IMR-90 (cell line): ENCODE data around the gene PACSIN3. TPM values are rescaled to one million over a fixed set of nuclear protein-coding genes. Genes with fewer than 3 reads are reported as not detected.

Experiments
- ATAC-seq: fragments of 200-7000 bp; cut with Tn5 transposase; 2 replicates; pipeline ENCODE4 v1.9.1; 2020; ENCODE audit warnings: low read depth, mild to moderate bottlenecking, moderate library complexity
- BruUV-seq: library from RNA; stranded (reverse); fragments of 400-500 nt; replicated peaks from 2 replicates; lab custom pipeline; 2021; lab: Mats Ljungman, UMichigan
- CTCF ChIA-PET: fragments of 300-600 bp; formaldehyde crosslinking; extraction: SDS; loops from one replicate; lab custom pipeline; 2021; ENCODE audit warnings: antibody characterized with exemption; lab: Yijun Ruan, JAX
- POLR2A ChIA-PET: fragments of 300-600 bp; sonication (Branson Sonifier 250); formaldehyde crosslinking; loops from one replicate; lab custom pipeline; 2022; ENCODE audit warnings: antibody characterized with exemption; ENCODE audit not compliant: unreplicated experiment; lab: Charles Lee
- DNase-seq: peaks from one replicate; pipeline ENCODE4 v3.0.0; 2013
- H2AFZ ChIP-seq: replicated peaks from 2 replicates; pipeline ENCODE3; 2013; ENCODE audit warnings: low read length, mild to moderate bottlenecking; ENCODE audit not compliant: poor library complexity
- H2AK5ac ChIP-seq: 2 replicates; pipeline ENCODE4 v1.6.1; 2013; ENCODE audit warnings: low read depth, low read length, inconsistent platforms
- H2AK9ac ChIP-seq: replicated peaks from 2 replicates; pipeline ENCODE3; 2013; ENCODE audit warnings: mild to moderate bottlenecking, low read depth, low read length, moderate library complexity; ENCODE audit not compliant: poor library complexity
- H2BK120ac ChIP-seq: 2 replicates; pipeline ENCODE4 v1.6.1; 2013; ENCODE audit warnings: low read depth, low read length, inconsistent platforms
- H2BK15ac ChIP-seq: 3 replicates; pipeline ENCODE4 v1.6.1; 2013; ENCODE audit warnings: low read depth, low read length, inconsistent platforms
- H2BK20ac ChIP-seq: 2 replicates; pipeline ENCODE4 v1.6.1; 2013; ENCODE audit warnings: low read depth, mild to moderate bottlenecking, inconsistent platforms, low read length, moderate library complexity
- H2BK5ac ChIP-seq: 2 replicates; pipeline ENCODE4 v1.6.1; 2013; ENCODE audit warnings: mild to moderate bottlenecking, low read depth, low read length, inconsistent platforms; ENCODE audit not compliant: poor library complexity, severe bottlenecking
- H3K14ac ChIP-seq: replicated peaks from 2 replicates; pipeline ENCODE4 v1.6.1; 2013; ENCODE audit warnings: low read depth, low read length, inconsistent platforms
- H3K18ac ChIP-seq: 2 replicates; pipeline ENCODE4 v1.6.1; 2013; ENCODE audit warnings: low read depth, low read length, control low read depth
- H3K23ac ChIP-seq: 2 replicates; pipeline ENCODE4 v1.6.1; 2013; ENCODE audit warnings: low read depth, low read length, inconsistent platforms
- H3K27ac ChIP-seq: 2 replicates; pipeline ENCODE4 v1.5.1; 2013; ENCODE audit warnings: mild to moderate bottlenecking, control low read depth, low read length; ENCODE audit not compliant: insufficient read depth
- H3K27me3 ChIP-seq: 2 replicates; pipeline ENCODE4 v1.6.1; 2013; ENCODE audit warnings: low read length; ENCODE audit not compliant: control insufficient read depth, insufficient read depth
- H3K36me3 ChIP-seq: 2 replicates; pipeline ENCODE4 v1.6.1; 2013; ENCODE audit warnings: low read length, mixed read lengths; ENCODE audit not compliant: control insufficient read depth, insufficient read depth
- H3K4ac ChIP-seq: 2 replicates; pipeline ENCODE4 v1.6.1; 2013; ENCODE audit warnings: low read depth, low read length, inconsistent platforms
- H3K4me1 ChIP-seq: 2 replicates; pipeline ENCODE4 v1.6.1; 2013; ENCODE audit warnings: low read length, mixed read lengths; ENCODE audit not compliant: control insufficient read depth, insufficient read depth
- H3K4me2 ChIP-seq: 2 replicates; pipeline ENCODE4 v1.6.1; 2013; ENCODE audit warnings: low read depth, mild to moderate bottlenecking, control low read depth, low read length, moderate library complexity
- H3K4me3 ChIP-seq: 2 replicates; pipeline ENCODE4 v1.5.1; 2013; ENCODE audit warnings: low read depth, mild to moderate bottlenecking, control low read depth, low read length, moderate library complexity; ENCODE audit not compliant: insufficient read depth
- H3K56ac ChIP-seq: 2 replicates; pipeline ENCODE4 v1.6.1; 2013; ENCODE audit warnings: low read length, inconsistent platforms; ENCODE audit not compliant: insufficient read depth; ENCODE audit errors: extremely low read depth
- H3K79me1 ChIP-seq, 2 experiments: 2 replicates each; pipeline ENCODE4 v1.6.1; 2013; ENCODE audit warnings: low read length in 2 of 2, inconsistent platforms in 1 of 2, low read depth in 1 of 2
- H3K9ac ChIP-seq: 2 replicates; pipeline ENCODE4 v1.6.1; 2013; ENCODE audit warnings: low read depth, low read length, control low read depth
- H3K9me1 ChIP-seq: 2 replicates; pipeline ENCODE4 v1.6.1; 2013; ENCODE audit warnings: low read length, inconsistent platforms; ENCODE audit not compliant: insufficient read depth
- H3K9me3 ChIP-seq: 2 replicates; pipeline ENCODE4 v1.6.1; 2013; ENCODE audit warnings: low read length; ENCODE audit not compliant: control insufficient read depth, insufficient read depth
- H4K20me1 ChIP-seq: 2 replicates; pipeline ENCODE4 v1.6.1; 2013; ENCODE audit warnings: low read length, inconsistent platforms; ENCODE audit not compliant: insufficient read depth
- H4K5ac ChIP-seq: 2 replicates; pipeline ENCODE4 v1.6.1; 2013; ENCODE audit warnings: mild to moderate bottlenecking, low read depth, low read length, control low read depth
- H4K8ac ChIP-seq, 2 experiments: 2 replicates each; pipeline ENCODE4 v1.6.1; 2013; ENCODE audit warnings: low read depth in 2 of 2, low read length in 2 of 2, control low read depth in 1 of 2, inconsistent platforms in 1 of 2
- H4K91ac ChIP-seq: 2 replicates; pipeline ENCODE4 v1.6.1; 2013; ENCODE audit warnings: low read depth, low read length, inconsistent platforms; ENCODE audit not compliant: insufficient read depth
- BHLHE40 ChIP-seq: fragments of 150-350 bp; IDR thresholded peaks from 2 replicates; pipeline ENCODE4 v1.6.1; 2016; ENCODE audit warnings: mild to moderate bottlenecking, low read depth, low read length
- CHD1 ChIP-seq: IDR thresholded peaks from 2 replicates; pipeline ENCODE4 v1.6.1; 2012; ENCODE audit warnings: low read depth, low read length, improper control_type of control experiment
- FOS ChIP-seq: fragments of 150-350 bp; IDR thresholded peaks from 2 replicates; pipeline ENCODE4 v1.6.1; 2016; ENCODE audit warnings: low read depth, low read length
- MAFK ChIP-seq: IDR thresholded peaks from 2 replicates; pipeline ENCODE4 v1.6.1; 2012; ENCODE audit warnings: low read depth, low read length, improper control_type of control experiment
- MXI1 ChIP-seq: IDR thresholded peaks from 2 replicates; pipeline ENCODE4 v1.6.1; 2012; ENCODE audit warnings: low read depth, mild to moderate bottlenecking, low read length, moderate library complexity, borderline replicate concordance
- NFE2L2 ChIP-seq: fragments of 150-350 bp; IDR thresholded peaks from 2 replicates; pipeline ENCODE4 v1.6.1; 2016; ENCODE audit warnings: low read depth, mild to moderate bottlenecking, low read length
- POLR2A ChIP-seq: IDR thresholded peaks from 2 replicates; pipeline ENCODE4 v1.6.1; 2012; ENCODE audit warnings: mild to moderate bottlenecking, low read depth, low read length
- RAD21 ChIP-seq: IDR thresholded peaks from 2 replicates; pipeline ENCODE4 v1.6.1; 2012; ENCODE audit warnings: low read length, improper control_type of control experiment
- RFX5 ChIP-seq: IDR thresholded peaks from 2 replicates; pipeline ENCODE4 v1.8.0; 2012; ENCODE audit warnings: low read depth, mild to moderate bottlenecking, low read length, moderate library complexity
- SMC3 ChIP-seq: fragments of 150-350 bp; IDR thresholded peaks from 2 replicates; pipeline ENCODE4 v1.6.1; 2016; ENCODE audit warnings: low read depth, mild to moderate bottlenecking, antibody characterized with exemption, low read length, moderate library complexity
- WGBS, 2 experiments: methylation state at CpG; one replicate each; pipeline versions ENCODE4 v1.1.5 to v1.1.7; 2013; ENCODE audit warnings: missing lambda C conversion rate in 2 of 2; ENCODE audit not compliant: insufficient read length in 1 of 2; ENCODE audit errors: extremely low coverage in 2 of 2; 5-methylcytosine and 5-hydroxymethylcytosine counted together
- dilution Hi-C: fragments of 300-500 bp; cut with HindIII; formaldehyde crosslinking; loops from one replicate; pipeline ENCODE4 v1.14.3; 2018; ENCODE audit warnings: low sequenced_read_pairs; ENCODE audit not compliant: unreplicated experiment
- in situ Hi-C: fragments of 300-500 bp; cut with MboI; formaldehyde crosslinking; loops from 3 replicates; pipeline ENCODE4 v1.14.3; 2019; ENCODE audit warnings: low sequenced_read_pairs, inconsistent platforms, mixed read lengths
- intact Hi-C: fragments of 100-400 bp; cut with micrococcal nuclease; formaldehyde crosslinking; loops from 2 replicates; pipeline ENCODE4 v1.10.0; 2022
- polyA plus RNA-seq, 3 experiments: library from polyadenylated mRNA; depleted of rRNA; stranded (reverse); fragments of >200 nt; gene quantifications; 2 replicates each; pipeline ENCODE4 v1.2.3, GENCODE V29; 2012; ENCODE audit warnings: low replicate concordance in 1 of 3
- total RNA-seq: library from RNA; depleted of rRNA; stranded (reverse); fragments of >200 nt; gene quantifications from 2 replicates; pipeline ENCODE4 v1.2.3, GENCODE V29; 2012
- TF ChIP-seq, protein P1 (sequence below): conservative IDR thresholded peaks from 2 replicates; pipeline ENCODE4 v1.5.1; 2012; ENCODE audit warnings: mild to moderate bottlenecking, low read depth, low read length, improper control_type of control experiment

Gene PACSIN3
- total and polyA plus RNA-seq, 2 of the 4 experiments (the other 2 are of a cell fraction) = 19.2 to 21.1 TPM

GRCh38 chr11:47179655-47179991 lies 6.6 kb downstream of the PACSIN3 start:
- in situ Hi-C loops (loop anchor here (5.0 kb wide), 1 partner anchor 83 kb away; no protein-coding TSS in a partner anchor), intact Hi-C loops (no loop called here), dilution Hi-C loops (no loop called here)
- Histone ChIP-seq H2AK9ac (no peak overlapping the region), H2AK5ac (no peak overlapping the region), H3K56ac (no peak overlapping the region), H3K36me3 (peaks cover 28% of the 10 kb centered on the region), H4K5ac (no peak overlapping the region), H2BK20ac (no peak overlapping the region), H3K9me3 (no peaks in the 10 kb centered on the region), H2AFZ (no peak overlapping the region), H3K4me3 (no peak overlapping the region), H3K18ac (no peak overlapping the region), H3K4me1 (peaks cover 11% of the 10 kb centered on the region), H4K20me1 (0 out of 2 replicates have a peak, but pooled peaks cover 10% of the 10 kb centered on the region), H3K79me1 (peaks cover 3 to 41% of the 10 kb centered on the region in 2 experiments; a peak in 3 of 4 replicates), H4K91ac (no peak overlapping the region), H2BK5ac (no peak overlapping the region), H3K23ac (no peak overlapping the region), H2BK15ac (no peak overlapping the region), H3K27ac (no peak overlapping the region), H3K27me3 (no peaks in the 10 kb centered on the region), H4K8ac (no peak overlapping the region), H3K4ac (no peak overlapping the region), H3K9me1 (0 out of 2 replicates have a peak, but pooled peaks cover 3% of the 10 kb centered on the region), H2BK120ac (no peak overlapping the region), H3K14ac (no peak overlapping the region), H3K9ac (no peak overlapping the region), H3K4me2 (no peak overlapping the region)
- ChIA-PET POLR2A (no interaction called here), CTCF (interaction anchor here (1.0 kb wide), 1 partner anchor 79 kb away, joined by 4 read pairs; no protein-coding TSS in a partner anchor)
- no TSS peak for BruUV-seq
- DNase-seq = peak; percentile 35
- ATAC-seq = no peak
- no CpG with 5 or more reads among the region's 1 CpG for WGBS, 2 experiments
- TF ChIP-seq MXI1 (no peak), POLR2A (no peak), RFX5 (no peak), NFE2L2 (no peak), CHD1 (no peak), SMC3 (peak; percentile 23; the same call in 1 of the 2 replicates), RAD21 (peak; percentile 61), BHLHE40 (no peak), MAFK (no peak), FOS (no peak)
- TF ChIP-seq, protein P1, sequence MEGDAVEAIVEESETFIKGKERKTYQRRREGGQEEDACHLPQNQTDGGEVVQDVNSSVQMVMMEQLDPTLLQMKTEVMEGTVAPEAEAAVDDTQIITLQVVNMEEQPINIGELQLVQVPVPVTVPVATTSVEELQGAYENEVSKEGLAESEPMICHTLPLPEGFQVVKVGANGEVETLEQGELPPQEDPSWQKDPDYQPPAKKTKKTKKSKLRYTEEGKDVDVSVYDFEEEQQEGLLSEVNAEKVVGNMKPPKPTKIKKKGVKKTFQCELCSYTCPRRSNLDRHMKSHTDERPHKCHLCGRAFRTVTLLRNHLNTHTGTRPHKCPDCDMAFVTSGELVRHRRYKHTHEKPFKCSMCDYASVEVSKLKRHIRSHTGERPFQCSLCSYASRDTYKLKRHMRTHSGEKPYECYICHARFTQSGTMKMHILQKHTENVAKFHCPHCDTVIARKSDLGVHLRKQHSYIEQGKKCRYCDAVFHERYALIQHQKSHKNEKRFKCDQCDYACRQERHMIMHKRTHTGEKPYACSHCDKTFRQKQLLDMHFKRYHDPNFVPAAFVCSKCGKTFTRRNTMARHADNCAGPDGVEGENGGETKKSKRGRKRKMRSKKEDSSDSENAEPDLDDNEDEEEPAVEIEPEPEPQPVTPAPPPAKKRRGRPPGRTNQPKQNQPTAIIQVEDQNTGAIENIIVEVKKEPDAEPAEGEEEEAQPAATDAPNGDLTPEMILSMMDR = peak; percentile 56
